Naive B cell (primary cell): ENCODE measurements around the gene ARID4B. TPM values are rescaled to one million over a fixed set of nuclear protein-coding genes. Genes with fewer than 3 reads are reported as not detected.
A peak's percentile ranks its signal among the peaks of the same experiment; 100 is the strongest.

Experiments used
- ATAC-seq, 2 donors: fragments of 150-1000 bp; cut with Tn5 transposase; 2 replicates each; pipeline ENCODE4 v1.10.0; 2021; ENCODE audit warnings: low read depth in 2 of 2, mild to moderate bottlenecking in 2 of 2, moderate library complexity in 2 of 2
- DNase-seq: peaks from one replicate; pipeline ENCODE4 v3.0.0; 2022
- H3K27ac Mint-ChIP-seq, 6 donors: one replicate each; pipeline ENCODE4 v1.8.0; 2020 to 2022; ENCODE audit warnings: mild to moderate bottlenecking in 6 of 6, mixed read lengths in 6 of 6, moderate library complexity in 5 of 6, inconsistent platforms in 2 of 6
- H3K27me3 Mint-ChIP-seq, 3 donors: one replicate each; pipeline ENCODE4 v1.8.0; 2021 to 2022; ENCODE audit warnings: mixed read lengths in 3 of 3, mild to moderate bottlenecking in 1 of 3
- H3K36me3 Mint-ChIP-seq, 2 donors: one replicate each; pipeline ENCODE4 v1.8.0; 2020 to 2022; ENCODE audit warnings: mixed read lengths in 2 of 2, inconsistent platforms in 1 of 2, mild to moderate bottlenecking in 1 of 2
- H3K4me1 Mint-ChIP-seq, 3 donors: one replicate each; pipeline ENCODE4 v1.8.0; 2020 to 2022; ENCODE audit warnings: mixed read lengths in 3 of 3, inconsistent platforms in 1 of 3, mild to moderate bottlenecking in 1 of 3, moderate library complexity in 1 of 3
- H3K4me3 Mint-ChIP-seq, 8 donors: one replicate each; pipeline ENCODE4 v1.8.0; 2020 to 2022; ENCODE audit warnings: mild to moderate bottlenecking in 8 of 8, mixed read lengths in 8 of 8, moderate library complexity in 8 of 8, inconsistent platforms in 2 of 8
- H3K9me3 Mint-ChIP-seq, 7 donors: one replicate each; pipeline ENCODE4 v1.8.0; 2020 to 2022; ENCODE audit warnings: mixed read lengths in 7 of 7, mild to moderate bottlenecking in 5 of 7, inconsistent platforms in 2 of 7, moderate library complexity in 1 of 7
- polyA plus RNA-seq, 6 donors: library from polyadenylated mRNA; unstranded; fragments of 300-500 nt; fragmentation: Illumina TruSeq; gene quantifications; one replicate each; pipeline ENCODE4 v1.2.3, GENCODE V29; 2021; ENCODE audit warnings: low read depth in 6 of 6

Gene ARID4B
- polyA plus RNA-seq, 6 donors from 2014 or later, result 22.5 to 100 (median 59.7) TPM

GRCh38 chr1:235342471-235342870 lies 14.5 kb upstream of the ARID4B start:
- Mint-ChIP-seq H3K4me1 (peaks cover 5 to 7% (median 6%) of the 10 kb centered on the region in 3 donors), H3K27me3 (no peaks in the 10 kb centered on the region), H3K27ac (peak overlapping the region in 1 of 6 donors; percentile 73), H3K4me3 (no peak overlapping the region), H3K36me3 (peaks cover 10 to 25% of the 10 kb centered on the region in 2 donors), H3K9me3 (no peaks in the 10 kb centered on the region)
- DNase-seq (no peak), ATAC-seq (no peak)

- no peak for DNase-seq
- no peaks in the 10 kb centered on the region for H3K27me3 Mint-ChIP-seq
- H3K4me3 Mint-ChIP-seq, result no peak overlapping the region
- peaks cover 6 to 9% (median 8%) of the 10 kb centered on the region in 3 donors for H3K4me1 Mint-ChIP-seq
- no peak for ATAC-seq
- peaks cover 10 to 25% of the 10 kb centered on the region in 2 donors for H3K36me3 Mint-ChIP-seq
- peak overlapping the region in 1 of 6 donors; percentile 73 for H3K27ac Mint-ChIP-seq
- no peaks in the 10 kb centered on the region for H3K9me3 Mint-ChIP-seq
Observed at GRCh38 chr1:235342039-235342438, 14.1 kb upstream of the ARID4B start.

- H3K27ac Mint-ChIP-seq, result peak overlapping the region in 1 of 6 donors; percentile 30
- ATAC-seq (no peak), DNase-seq (no peak)
- H3K27me3 Mint-ChIP-seq, result no peaks in the 10 kb centered on the region
- peaks cover 12 to 15% (median 13%) of the 10 kb centered on the region in 3 donors for H3K4me1 Mint-ChIP-seq
- peaks cover 10 to 25% of the 10 kb centered on the region in 2 donors for H3K36me3 Mint-ChIP-seq
- no peak overlapping the region for H3K4me3 Mint-ChIP-seq
- no peaks in the 10 kb centered on the region for H3K9me3 Mint-ChIP-seq
Observed at GRCh38 chr1:235341334-235341733, 13.4 kb upstream of the ARID4B start.

- H3K4me3 Mint-ChIP-seq, result no peak overlapping the region
- H3K9me3 Mint-ChIP-seq, result no peaks in the 10 kb centered on the region
- DNase-seq, result no peak
- peak overlapping the region in 2 of 6 donors; percentile 60 for H3K27ac Mint-ChIP-seq
- H3K4me1 Mint-ChIP-seq, result peaks cover 6 to 18% (median 12%) of the 10 kb centered on the region in 3 donors
- ATAC-seq, result no peak
- H3K27me3 Mint-ChIP-seq, result no peaks in the 10 kb centered on the region
- H3K36me3 Mint-ChIP-seq, result peaks cover 6 to 12% of the 10 kb centered on the region in 2 donors
Observed at GRCh38 chr1:235339746-235340145, 11.8 kb upstream of the ARID4B start.

- Mint-ChIP-seq H3K36me3 (no peaks in the 10 kb centered on the region), H3K4me3 (peak overlapping the region in 3 of 8 donors; percentile 10 to 34 (median 12)), H3K4me1 (peaks cover 10 to 39% (median 29%) of the 10 kb centered on the region in 3 donors), H3K27ac (peak overlapping the region in 4 of 6 donors; percentile 1 to 82 (median 42)), H3K9me3 (no peaks in the 10 kb centered on the region), H3K27me3 (no peaks in the 10 kb centered on the region)
- ATAC-seq, result peak; percentile 61 to 75
- DNase-seq, result no peak
Observed at GRCh38 chr1:235336903-235337302, 8.9 kb upstream of the ARID4B start.

- DNase-seq, result no peak
- no peak for ATAC-seq
- Mint-ChIP-seq H3K36me3 (peaks cover 0 to 7% of the 10 kb centered on the region in 2 donors), H3K9me3 (no peaks in the 10 kb centered on the region), H3K27me3 (no peaks in the 10 kb centered on the region), H3K27ac (peak overlapping the region in 1 of 6 donors; percentile 77), H3K4me3 (peak overlapping the region in 2 of 8 donors; percentile 8 to 42), H3K4me1 (peaks cover 11 to 35% (median 30%) of the 10 kb centered on the region in 3 donors)
Observed at GRCh38 chr1:235331401-235331800, 3.4 kb upstream of the ARID4B start.

GRCh38 chr1:235330918-235331285 lies 2.9 kb upstream of the ARID4B start:
- Mint-ChIP-seq H3K9me3 (no peaks in the 10 kb centered on the region), H3K4me3 (peak overlapping the region in 2 of 8 donors; percentile 4 to 42), H3K36me3 (peaks cover 0 to 9% of the 10 kb centered on the region in 2 donors), H3K27ac (peak overlapping the region in 2 of 6 donors; percentile 69 to 77), H3K27me3 (no peaks in the 10 kb centered on the region), H3K4me1 (peaks cover 16 to 40% (median 35%) of the 10 kb centered on the region in 3 donors)
- DNase-seq (no peak), ATAC-seq (no peak)

GRCh38 chr1:235329139-235329902 lies 1.3 kb upstream of the ARID4B start:
- Mint-ChIP-seq H3K4me3 (no peak overlapping the region), H3K36me3 (peaks cover 0 to 9% of the 10 kb centered on the region in 2 donors), H3K9me3 (no peaks in the 10 kb centered on the region), H3K27ac (no peak overlapping the region), H3K4me1 (peaks cover 20 to 46% (median 43%) of the 10 kb centered on the region in 3 donors), H3K27me3 (no peaks in the 10 kb centered on the region)
- DNase-seq (peak; percentile 57), ATAC-seq (peak; percentile 20 to 24)

GRCh38 chr1:235328271-235329138 lies 526 bp upstream of the ARID4B start, which contains the start of gene GGPS1:
Gene GGPS1, plus strand, starts transcription at chr1:235328570. Its CDS starts 6,695 bp downstream, at chr1:235335265.
- ATAC-seq (peak; percentile 71 to 73), DNase-seq (peak; percentile 94)
- no peaks in the 10 kb centered on the region for H3K9me3 Mint-ChIP-seq
- no peaks in the 10 kb centered on the region for H3K27me3 Mint-ChIP-seq
- peak within 1 kb of the TSS in 2 of 6 donors; percentile 78 to 90 for H3K27ac Mint-ChIP-seq
- H3K4me3 Mint-ChIP-seq, result no peak within 1 kb of the TSS
- H3K4me1 Mint-ChIP-seq, result peaks cover 16 to 46% (median 46%) of the 10 kb centered on the region in 3 donors
- H3K36me3 Mint-ChIP-seq, result peaks cover 0 to 9% of the 10 kb centered on the region in 2 donors

- Mint-ChIP-seq H3K4me1 (peaks cover 25 to 45% (median 38%) of the 10 kb centered on the region in 3 donors), H3K27me3 (no peaks in the 10 kb centered on the region), H3K27ac (peak overlapping the region in 5 of 6 donors; percentile 98 to 100 (median 99)), H3K9me3 (no peaks in the 10 kb centered on the region), H3K4me3 (peak overlapping the region in 6 of 8 donors; percentile 96 to 100 (median 100)), H3K36me3 (peaks cover 6 to 19% of the 10 kb centered on the region in 2 donors)
- peak; percentile 28 to 33 for ATAC-seq
- peak; percentile 75 for DNase-seq
Observed at GRCh38 chr1:235326719-235327558, 1.0 kb downstream of the ARID4B start.

- Mint-ChIP-seq H3K36me3 (peaks cover 8 to 28% of the 10 kb centered on the region in 2 donors), H3K4me1 (peaks cover 33 to 47% (median 43%) of the 10 kb centered on the region in 3 donors), H3K27me3 (no peaks in the 10 kb centered on the region), H3K4me3 (peak overlapping the region in 6 of 8 donors; percentile 96 to 100 (median 100)), H3K9me3 (no peaks in the 10 kb centered on the region), H3K27ac (peak overlapping the region in 5 of 6 donors; percentile 8 to 100 (median 59))
- DNase-seq, result no peak
- no peak for ATAC-seq
Observed at GRCh38 chr1:235325854-235326253, 2.1 kb downstream of the ARID4B start.

GRCh38 chr1:235325139-235325538 lies 2.8 kb downstream of the ARID4B start:
- Mint-ChIP-seq H3K27me3 (no peaks in the 10 kb centered on the region), H3K36me3 (peaks cover 15 to 35% of the 10 kb centered on the region in 2 donors), H3K4me3 (peak overlapping the region in 6 of 8 donors; percentile 74 to 100 (median 98)), H3K27ac (peak overlapping the region in 5 of 6 donors; percentile 10 to 78 (median 47)), H3K9me3 (no peaks in the 10 kb centered on the region), H3K4me1 (peaks cover 40 to 54% (median 49%) of the 10 kb centered on the region in 3 donors)
- ATAC-seq (no peak), DNase-seq (peak; percentile 18)
